ENCODE data around the gene STK32B.
"Not testable (repeated sequence)": the region's sequence is repeated elsewhere in the genome, so short reads cannot be mapped to it uniquely, and the experiment has no call there.

Gene STK32B

GRCh38 chr4:5030927-5031326 lies 20.4 kb upstream of the STK32B start:
- no peak for DNase-seq

GRCh38 chr4:5032813-5033212 lies 18.5 kb upstream of the STK32B start:
- DNase-seq = no peak

- DNase-seq = no peak
Observed at GRCh38 chr4:5033281-5033841, 17.9 kb upstream of the STK32B start.

GRCh38 chr4:5034206-5034605 lies 17.1 kb upstream of the STK32B start:
- DNase-seq = no peak

GRCh38 chr4:5036239-5036638 lies 15.0 kb upstream of the STK32B start:
- DNase-seq = peak; percentile 9

GRCh38 chr4:5037553-5038551 lies 13.4 kb upstream of the STK32B start:
- DNase-seq = peak; percentile 97

GRCh38 chr4:5039800-5040199 lies 11.5 kb upstream of the STK32B start:
- DNase-seq = no peak

GRCh38 chr4:5040856-5041620 lies 10.2 kb upstream of the STK32B start:
- no peak for DNase-seq

- DNase-seq = no peak
Observed at GRCh38 chr4:5041699-5042098, 9.6 kb upstream of the STK32B start.

- DNase-seq = no peak
Observed at GRCh38 chr4:5043579-5043978, 7.7 kb upstream of the STK32B start.

GRCh38 chr4:5044341-5044740 lies 6.9 kb upstream of the STK32B start:
- DNase-seq = no peak

- DNase-seq = no peak
Observed at GRCh38 chr4:5045097-5045496, 6.2 kb upstream of the STK32B start.

- DNase-seq = no peak
Observed at GRCh38 chr4:5048721-5049120, 2.6 kb upstream of the STK32B start.

GRCh38 chr4:5050520-5051277 lies 581 bp upstream of the STK32B start:
- peak; percentile 79 for DNase-seq

- DNase-seq = no peak
Observed at GRCh38 chr4:5052204-5052702, 973 bp downstream of the STK32B start.

- DNase-seq = no peak
Observed at GRCh38 chr4:5052726-5053425, 1.6 kb downstream of the STK32B start.

- peak; percentile 54 for DNase-seq
Observed at GRCh38 chr4:5054532-5054931, 3.3 kb downstream of the STK32B start.

GRCh38 chr4:5055411-5055810 lies 4.1 kb downstream of the STK32B start:
- DNase-seq = no peak

GRCh38 chr4:5066101-5066500 lies 14.8 kb downstream of the STK32B start:
- no peak for DNase-seq

GRCh38 chr4:5066968-5067367 lies 15.7 kb downstream of the STK32B start:
- not testable (repeated sequence) for DNase-seq

- no peak for DNase-seq
Observed at GRCh38 chr4:5067908-5068307, 16.6 kb downstream of the STK32B start.

- DNase-seq = no peak
Observed at GRCh38 chr4:5069901-5070300, 18.6 kb downstream of the STK32B start.
